Measurements from ENCODE around the gene PTPRM.
"Not testable (repeated sequence)": the region's sequence is repeated elsewhere in the genome, so short reads cannot be mapped to it uniquely, and the experiment has no call there.

The PTPRM gene

GRCh38 chr18:8433771-8434170 is 866.7 kb downstream of the PTPRM start:
- no peak for DNase-seq (ENCODE audit: low spot score)

GRCh38 chr18:8435376-8435775 is 868.3 kb downstream of the PTPRM start:
- no peak for DNase-seq (ENCODE audit: low spot score)

- DNase-seq (ENCODE audit: low spot score): no peak
These were observed 871.9 kb downstream of the PTPRM start for GRCh38 chr18:8439055-8439454.

- no peak for DNase-seq (ENCODE audit: low spot score)
These were observed 876.4 kb downstream of the PTPRM start for GRCh38 chr18:8443505-8443904.

GRCh38 chr18:8446936-8447335 is 879.8 kb downstream of the PTPRM start:
- DNase-seq (ENCODE audit: low spot score): not testable (repeated sequence)

GRCh38 chr18:8448130-8448529 is 881.0 kb downstream of the PTPRM start:
- no peak for DNase-seq (ENCODE audit: low spot score)

GRCh38 chr18:8450013-8450412 is 882.9 kb downstream of the PTPRM start:
- no peak for DNase-seq (ENCODE audit: low spot score)

GRCh38 chr18:8450898-8451665 is 884.0 kb downstream of the PTPRM start:
- DNase-seq (ENCODE audit: low spot score): no peak

GRCh38 chr18:8453528-8453927 is 886.4 kb downstream of the PTPRM start:
- no peak for DNase-seq (ENCODE audit: low spot score)

GRCh38 chr18:8454136-8454535 is 887.0 kb downstream of the PTPRM start:
- DNase-seq (ENCODE audit: low spot score): no peak

GRCh38 chr18:8455661-8456614 is 888.8 kb downstream of the PTPRM start:
- no peak for DNase-seq (ENCODE audit: low spot score)

Measured in AG08395 (cell line).